Heart right ventricle (tissue), 16 donors: ENCODE measurements around the gene TBCE. TPM values are rescaled to one million over a fixed set of nuclear protein-coding genes. Genes with fewer than 3 reads are reported as not detected.

Experiments
- ATAC-seq, 8 donors: fragments of 200-7000 bp; cut with Tn5 transposase; one replicate each; pipeline ENCODE4 v1.9.1; 2020; ENCODE audit warnings: mild to moderate bottlenecking in 8 of 8, moderate library complexity in 8 of 8, moderate number of reproducible peaks in 1 of 8
- DNase-seq, 2 donors: peaks; one replicate each; pipeline ENCODE4 v3.0.0-alpha.2; 2020
- H3K27ac ChIP-seq, 10 donors: fragments of 200-600 bp; sonication (generic) in 2 of 10; one replicate each; pipeline versions ENCODE4 v1.5.0 to v1.8.0; 2020 to 2022; ENCODE audit warnings: mild to moderate bottlenecking in 3 of 10
- H3K27me3 ChIP-seq, 7 donors: fragments of 200-600 bp; one replicate each; pipeline ENCODE4 v1.8.0; 2021 to 2022; ENCODE audit warnings: mild to moderate bottlenecking in 2 of 7
- H3K36me3 ChIP-seq, 9 donors: fragments of 200-600 bp; sonication (generic) in 1 of 9; one replicate each; pipeline versions ENCODE4 v1.5.0 to v1.8.0; 2020 to 2022; ENCODE audit warnings: mild to moderate bottlenecking in 2 of 9
- H3K4me1 ChIP-seq, 9 donors: fragments of 200-600 bp; sonication (generic) in 1 of 9; one replicate each; pipeline versions ENCODE4 v1.5.0 to v1.8.0; 2020 to 2022; ENCODE audit warnings: mild to moderate bottlenecking in 4 of 9
- H3K4me3 ChIP-seq, 10 donors: fragments of 200-600 bp; sonication (generic) in 2 of 10; one replicate each; pipeline versions ENCODE4 v1.5.0 to v1.8.0; 2020 to 2022; ENCODE audit warnings: mild to moderate bottlenecking in 7 of 10, moderate library complexity in 2 of 10
- H3K9me3 ChIP-seq, 11 donors: fragments of 200-600 bp in 10 of 11; sonication (generic) in 2 of 11; one replicate each; pipeline versions ENCODE4 v1.5.0 to v1.8.0; 2013 to 2022; ENCODE audit warnings: mild to moderate bottlenecking in 2 of 11, control low read depth in 1 of 11, moderate library complexity in 1 of 11
- CTCF ChIP-seq, 9 donors: fragments of 200-600 bp; sonication (generic) in 2 of 9; IDR thresholded peaks; one replicate each; pipeline versions ENCODE4 v1.5.0 to v1.8.0; 2021 to 2022; ENCODE audit warnings: antibody characterized with exemption in 9 of 9, mild to moderate bottlenecking in 5 of 9, moderate library complexity in 1 of 9
- WGBS, 2 donors: extraction: QIAGEN DNeasy Blood & Tissue Kit; methylation state at CpG; one replicate each; pipeline ENCODE4 v1.1.7; 2013; ENCODE audit warnings: inconsistent platforms in 1 of 2; 5-methylcytosine and 5-hydroxymethylcytosine counted together
- intact Hi-C, 10 donors: fragments of 100-400 bp; cut with DNase I; formaldehyde crosslinking; loops; one replicate each; pipeline versions ENCODE4 v1.11.1 to v1.14.2; 2022
- polyA plus RNA-seq, 2 donors: library from polyadenylated mRNA; stranded (reverse); fragments of 200-250 nt; gene quantifications; one replicate each; pipeline ENCODE4 v1.2.3, GENCODE V29; 2013
- total RNA-seq, 10 donors: library from RNA; stranded (reverse); fragmentation: NEBNext Ultra II Directional in 3 of 10; extraction: Animal tissue kit (Norgen Biotek cat#: 25700) in 3 of 10; gene quantifications; one replicate each; pipeline versions ENCODE4 v1.2.1 to v1.2.4, GENCODE V29; 2021 to 2023
- donor health status: Arrhythmogenic right ventricular cardiomyopathy.
- donor health status: ischemic (EF 13 %, LVEDD 7.1; RV severe dilation, severe dysfunction).
- donor health status: healthy with polysubstance abuse.
- donor health status: DM: no; HTN: yes; CAD: no.
- donor health status: DM: no; HTN: no; CAD: no.
- donor health status: ischemic (EF 25% LVEDD 6.9; RV normal size, moderate dysfunction).
- donor health status: ischemic (EF 25% LVEDD 5.7; RV mildly dilated, moderate dysfunction).
- donor health status: healthy.
- donor health status: DM: yes; HTN: yes; CAD: no.
- donor health status: Ischemic cardiomyopathy.
- donor health status: ischemic (EF 35%, LVEDD 5.7; RV mildly dilated, moderate dysfunction).
- donor health status: nonischemic (EF 11% LVEDD 7.7; RV severe dilation, severe dysfunction).
- donor health status: DM: yes; HTN: yes; CAD: no.
- donor health status: PGD.
- donor health status: ischemic (EF 29% LVEDD 5.4; RV normal size, mild dysfunction).
- donor health status: nonischemic (EF 23%, LVEDD 6.1; RV moderate dilation, normal function).

Gene TBCE
- total and polyA plus RNA-seq, 12 donors, result 9.0 to 42.9 (median 20.0) TPM

- Histone ChIP-seq H3K27ac (no peak overlapping the region), H3K9me3 (no peaks in the 10 kb centered on the region), H3K4me3 (no peak overlapping the region), H3K36me3 (peaks cover 0 to 30% (median 0%) of the 10 kb centered on the region in 9 donors), H3K27me3 (no peaks in the 10 kb centered on the region), H3K4me1 (peaks cover 0 to 9% (median 0%) of the 10 kb centered on the region in 9 donors)
- intact Hi-C loops, result no loop called here
- DNase-seq, result no peak
- TF ChIP-seq CTCF (IDR thresholded peaks at IDR 0.05), result no peak
- WGBS, 2 donors, result 95 to 96% methylated on average over 9 of the region's 9 CpGs
- ATAC-seq, result no peak
Measured at GRCh38 chr1:235425357-235425756, 58.1 kb downstream of the TBCE start.

GRCh38 chr1:235426143-235426542 lies 58.9 kb downstream of the TBCE start:
- Histone ChIP-seq H3K4me3 (no peak overlapping the region), H3K9me3 (no peaks in the 10 kb centered on the region), H3K27me3 (no peaks in the 10 kb centered on the region), H3K27ac (no peak overlapping the region), H3K4me1 (peaks cover 0 to 9% (median 0%) of the 10 kb centered on the region in 9 donors), H3K36me3 (peaks cover 0 to 32% (median 0%) of the 10 kb centered on the region in 9 donors)
- WGBS, 2 donors, result 65 to 69% methylated on average over 4 of the region's 4 CpGs
- intact Hi-C loops, result no loop called here
- TF ChIP-seq CTCF (IDR thresholded peaks at IDR 0.05), result no peak
- no peak for DNase-seq
- peak in 2 of 8 donors; percentile 13 to 22 for ATAC-seq

GRCh38 chr1:235426680-235427079 lies 59.5 kb downstream of the TBCE start:
- no peak for DNase-seq
- H3K27me3 ChIP-seq, result no peaks in the 10 kb centered on the region
- H3K36me3 ChIP-seq, result peaks cover 0 to 34% (median 0%) of the 10 kb centered on the region in 9 donors
- intact Hi-C loops, result no loop called here
- WGBS, 2 donors, result 97 to 98% methylated on average over 13 of the region's 13 CpGs
- no peak for ATAC-seq
- H3K4me3 ChIP-seq, result no peak overlapping the region
- peaks cover 0 to 9% (median 0%) of the 10 kb centered on the region in 9 donors for H3K4me1 ChIP-seq
- H3K9me3 ChIP-seq, result no peaks in the 10 kb centered on the region
- TF ChIP-seq CTCF (IDR thresholded peaks at IDR 0.05), result no peak
- H3K27ac ChIP-seq, result no peak overlapping the region

- 82 to 91% methylated on average over 4 of the region's 4 CpGs for WGBS, 2 donors
- intact Hi-C loops, result no loop called here
- H3K9me3 ChIP-seq, result no peaks in the 10 kb centered on the region
- no peaks in the 10 kb centered on the region for H3K27me3 ChIP-seq
- peaks cover 0 to 9% (median 0%) of the 10 kb centered on the region in 9 donors for H3K4me1 ChIP-seq
- no peak for TF ChIP-seq CTCF (IDR thresholded peaks at IDR 0.05)
- no peak for ATAC-seq
- no peak overlapping the region for H3K4me3 ChIP-seq
- no peak for DNase-seq
- no peak overlapping the region for H3K27ac ChIP-seq
- H3K36me3 ChIP-seq, result peaks cover 0 to 41% (median 0%) of the 10 kb centered on the region in 9 donors
Measured at GRCh38 chr1:235427447-235427846, 60.2 kb downstream of the TBCE start.
